Activated naive CD8-positive, alpha-beta T cell treated with anti-CD3 and anti-CD28 coated beads, Interleukin-2, amount 50 U/mL, for 24 hours (primary cell): ENCODE results near the gene PLCB2.

Experiments
- ATAC-seq: fragments of 150-1000 bp; cut with Tn5 transposase; one replicate; pipeline ENCODE4 v1.10.0; 2021
- DNase-seq: peaks from one replicate; pipeline ENCODE4 v3.0.0; 2021
- H3K27ac Mint-ChIP-seq: one replicate; pipeline ENCODE4 v1.8.0; 2021; ENCODE audit warnings: mild to moderate bottlenecking, mixed read lengths
- H3K27me3 Mint-ChIP-seq: one replicate; pipeline ENCODE4 v1.8.0; 2021; ENCODE audit warnings: mixed read lengths
- H3K36me3 Mint-ChIP-seq: one replicate; pipeline ENCODE4 v1.8.0; 2021; ENCODE audit warnings: low read depth, mixed read lengths
- H3K4me1 Mint-ChIP-seq: one replicate; pipeline ENCODE4 v1.8.0; 2021; ENCODE audit warnings: mixed read lengths
- H3K4me3 Mint-ChIP-seq: one replicate; pipeline ENCODE4 v1.8.0; 2021; ENCODE audit warnings: mild to moderate bottlenecking, moderate library complexity, mixed read lengths
- H3K9me3 Mint-ChIP-seq: one replicate; pipeline ENCODE4 v1.8.0; 2021; ENCODE audit warnings: mixed read lengths

The PLCB2 gene

GRCh38 chr15:40306371-40306770, 1.4 kb downstream of the PLCB2 start:
- Mint-ChIP-seq H3K4me1 (peaks cover 28% of the 10 kb centered on the region), H3K27me3 (no peaks in the 10 kb centered on the region), H3K27ac (peak overlapping the region; percentile 62), H3K9me3 (no peaks in the 10 kb centered on the region), H3K36me3 (peaks cover 3% of the 10 kb centered on the region), H3K4me3 (peak overlapping the region; percentile 91)
- ATAC-seq = no peak
- no peak for DNase-seq

- no peak for ATAC-seq
- Mint-ChIP-seq H3K9me3 (no peaks in the 10 kb centered on the region), H3K4me1 (peaks cover 28% of the 10 kb centered on the region), H3K4me3 (no peak overlapping the region), H3K27me3 (no peaks in the 10 kb centered on the region), H3K27ac (no peak overlapping the region), H3K36me3 (peaks cover 11% of the 10 kb centered on the region)
- no peak for DNase-seq
These were observed 2.5 kb downstream of the PLCB2 start for GRCh38 chr15:40305281-40305680.

- H3K4me1 Mint-ChIP-seq = peaks cover 14% of the 10 kb centered on the region
- no peak overlapping the region for H3K4me3 Mint-ChIP-seq
- DNase-seq (no peak), ATAC-seq (no peak)
- H3K27ac Mint-ChIP-seq = no peak overlapping the region
- peaks cover 21% of the 10 kb centered on the region for H3K36me3 Mint-ChIP-seq
- no peaks in the 10 kb centered on the region for H3K9me3 Mint-ChIP-seq
- H3K27me3 Mint-ChIP-seq = no peaks in the 10 kb centered on the region
These were observed 4.2 kb downstream of the PLCB2 start for GRCh38 chr15:40303576-40303975.

- Mint-ChIP-seq H3K4me1 (peaks cover 12% of the 10 kb centered on the region), H3K27me3 (no peaks in the 10 kb centered on the region), H3K27ac (no peak overlapping the region), H3K9me3 (no peaks in the 10 kb centered on the region), H3K4me3 (no peak overlapping the region), H3K36me3 (peaks cover 21% of the 10 kb centered on the region)
- ATAC-seq (no peak), DNase-seq (no peak)
These were observed 4.8 kb downstream of the PLCB2 start for GRCh38 chr15:40302981-40303380.

- no peaks in the 10 kb centered on the region for H3K27me3 Mint-ChIP-seq
These were observed 5.3 kb downstream of the PLCB2 start for GRCh38 chr15:40302288-40302886.

GRCh38 chr15:40301467-40302179, 6.1 kb downstream of the PLCB2 start:
- Mint-ChIP-seq H3K27ac (no peak overlapping the region), H3K27me3 (no peaks in the 10 kb centered on the region), H3K36me3 (peaks cover 21% of the 10 kb centered on the region), H3K4me1 (peaks cover 10% of the 10 kb centered on the region), H3K9me3 (no peaks in the 10 kb centered on the region), H3K4me3 (no peak overlapping the region)
- ATAC-seq (no peak), DNase-seq (no peak)

More at GRCh38 chr15:40302288-40302886, 5.3 kb downstream of the PLCB2 start:
- peaks cover 21% of the 10 kb centered on the region for H3K36me3 Mint-ChIP-seq
- no peak overlapping the region for H3K4me3 Mint-ChIP-seq
- no peak overlapping the region for H3K27ac Mint-ChIP-seq
- no peaks in the 10 kb centered on the region for H3K9me3 Mint-ChIP-seq
- peaks cover 12% of the 10 kb centered on the region for H3K4me1 Mint-ChIP-seq
- no peak for ATAC-seq
- DNase-seq = no peak

GRCh38 chr15:40300771-40301170, 7.0 kb downstream of the PLCB2 start:
- Mint-ChIP-seq H3K27ac (no peak overlapping the region), H3K36me3 (peaks cover 21% of the 10 kb centered on the region), H3K4me1 (peaks cover 2% of the 10 kb centered on the region), H3K9me3 (no peaks in the 10 kb centered on the region), H3K27me3 (no peaks in the 10 kb centered on the region), H3K4me3 (no peak overlapping the region)
- no peak for ATAC-seq
- DNase-seq = no peak

GRCh38 chr15:40300367-40300766, 7.4 kb downstream of the PLCB2 start:
- H3K36me3 Mint-ChIP-seq = peaks cover 23% of the 10 kb centered on the region
- ATAC-seq = no peak
- H3K4me3 Mint-ChIP-seq = no peak overlapping the region
- H3K27ac Mint-ChIP-seq = no peak overlapping the region
- peaks cover 2% of the 10 kb centered on the region for H3K4me1 Mint-ChIP-seq
- H3K9me3 Mint-ChIP-seq = no peaks in the 10 kb centered on the region
- DNase-seq = no peak
- no peaks in the 10 kb centered on the region for H3K27me3 Mint-ChIP-seq

GRCh38 chr15:40298216-40298935, 9.4 kb downstream of the PLCB2 start:
- no peaks in the 10 kb centered on the region for H3K27me3 Mint-ChIP-seq
- no peaks in the 10 kb centered on the region for H3K4me1 Mint-ChIP-seq
- peaks cover 23% of the 10 kb centered on the region for H3K36me3 Mint-ChIP-seq
- ATAC-seq = no peak
- H3K27ac Mint-ChIP-seq = no peak overlapping the region
- DNase-seq = no peak
- H3K4me3 Mint-ChIP-seq = no peak overlapping the region
- no peaks in the 10 kb centered on the region for H3K9me3 Mint-ChIP-seq

GRCh38 chr15:40297356-40297755, 10.4 kb downstream of the PLCB2 start:
- no peaks in the 10 kb centered on the region for H3K27me3 Mint-ChIP-seq
- H3K36me3 Mint-ChIP-seq = peaks cover 23% of the 10 kb centered on the region
- H3K4me3 Mint-ChIP-seq = no peak overlapping the region

GRCh38 chr15:40296561-40297230, 11.0 kb downstream of the PLCB2 start:
- no peaks in the 10 kb centered on the region for H3K9me3 Mint-ChIP-seq
- ATAC-seq = no peak
- no peaks in the 10 kb centered on the region for H3K4me1 Mint-ChIP-seq
- no peak overlapping the region for H3K4me3 Mint-ChIP-seq
- no peaks in the 10 kb centered on the region for H3K27me3 Mint-ChIP-seq
- H3K36me3 Mint-ChIP-seq = peaks cover 23% of the 10 kb centered on the region
- H3K27ac Mint-ChIP-seq = no peak overlapping the region
- DNase-seq = no peak

More at GRCh38 chr15:40297356-40297755, 10.4 kb downstream of the PLCB2 start:
- no peak for ATAC-seq
- H3K4me1 Mint-ChIP-seq = no peaks in the 10 kb centered on the region
- no peaks in the 10 kb centered on the region for H3K9me3 Mint-ChIP-seq
- DNase-seq = no peak
- H3K27ac Mint-ChIP-seq = no peak overlapping the region

GRCh38 chr15:40295877-40296560, 11.7 kb downstream of the PLCB2 start:
- no peak for ATAC-seq
- peaks cover 19% of the 10 kb centered on the region for H3K36me3 Mint-ChIP-seq
- no peak for DNase-seq

GRCh38 chr15:40295297-40295696, 12.4 kb downstream of the PLCB2 start:
- Mint-ChIP-seq H3K27me3 (no peaks in the 10 kb centered on the region), H3K27ac (no peak overlapping the region), H3K4me3 (no peak overlapping the region), H3K4me1 (no peaks in the 10 kb centered on the region), H3K36me3 (peaks cover 12% of the 10 kb centered on the region), H3K9me3 (no peaks in the 10 kb centered on the region)
- DNase-seq = no peak
- no peak for ATAC-seq

More at GRCh38 chr15:40295877-40296560, 11.7 kb downstream of the PLCB2 start:
- no peaks in the 10 kb centered on the region for H3K9me3 Mint-ChIP-seq
- H3K4me3 Mint-ChIP-seq = no peak overlapping the region
- H3K27ac Mint-ChIP-seq = no peak overlapping the region
- no peaks in the 10 kb centered on the region for H3K27me3 Mint-ChIP-seq
- H3K4me1 Mint-ChIP-seq = no peaks in the 10 kb centered on the region
